HepG2 (cell line): ENCODE data around the gene LDAH. TPM values are rescaled to one million over a fixed set of nuclear protein-coding genes. Genes with fewer than 3 reads are reported as not detected.
A peak's percentile ranks its signal among the peaks of the same experiment; 100 is the strongest.

ENCODE experiments used
- AHR ChIP-seq: IDR thresholded peaks from 2 replicates; pipeline ENCODE4 v1.6.1; 2018; ENCODE audit warnings: missing genetic modification reagents, missing compliant biosample characterization
- CEBPG ChIP-seq: IDR thresholded peaks from 2 replicates; pipeline ENCODE4 v1.6.1; 2016
- CHD4 ChIP-seq: fragments of 200-600 bp; sonication (generic); IDR thresholded peaks from 2 replicates; pipeline ENCODE4 v1.7.0; 2017; ENCODE audit warnings: mild to moderate bottlenecking, low read length, borderline replicate concordance
- CTCF ChIP-seq: sonication (generic); formaldehyde crosslinking; IDR thresholded peaks from 2 replicates; pipeline ENCODE4 v1.5.0; 2020; ENCODE audit warnings: mild to moderate bottlenecking, missing genetic modification reagents, moderate library complexity
- DPF2 ChIP-seq: sonication (generic); formaldehyde crosslinking; IDR thresholded peaks from 2 replicates; pipeline ENCODE4 v1.4.0; 2020; ENCODE audit warnings: mild to moderate bottlenecking, low read depth, missing genetic modification reagents, borderline replicate concordance
- GABPB1 ChIP-seq: IDR thresholded peaks from 2 replicates; pipeline ENCODE4 v1.6.1; 2016; ENCODE audit warnings: mild to moderate bottlenecking, missing genetic modification reagents, moderate library complexity, missing compliant biosample characterization
- KAT2B ChIP-seq: fragments of 150-350 bp; IDR thresholded peaks from 2 replicates; pipeline ENCODE4 v1.6.1; 2014; ENCODE audit warnings: low read depth, low read length, borderline replicate concordance
- KAT7 ChIP-seq: IDR thresholded peaks from 2 replicates; pipeline ENCODE4 v1.6.1; 2018; ENCODE audit warnings: borderline replicate concordance, missing compliant biosample characterization
- MTF2 ChIP-seq: sonication (generic); formaldehyde crosslinking; IDR thresholded peaks from 2 replicates; pipeline ENCODE4 v1.5.0; 2020; ENCODE audit warnings: missing genetic modification reagents, borderline replicate concordance
- REPIN1 ChIP-seq: sonication (generic); formaldehyde crosslinking; IDR thresholded peaks from 2 replicates; pipeline ENCODE4 v1.8.0; 2022; ENCODE audit warnings: missing genetic modification reagents, low read depth, mild to moderate bottlenecking, borderline replicate concordance
- SRSF1 ChIP-seq: fragments of 200-400 bp; formaldehyde crosslinking; optimal IDR thresholded peaks from 2 replicates; pipeline ENCODE3; 2017; ENCODE audit warnings: mild to moderate bottlenecking, low read depth, low read length, moderate library complexity
- TARDBP ChIP-seq: sonication (generic); formaldehyde crosslinking; IDR thresholded peaks from 2 replicates; pipeline ENCODE4 v1.8.0; 2022; ENCODE audit warnings: mild to moderate bottlenecking, missing genetic modification reagents
- TRIM24 ChIP-seq: sonication (generic); formaldehyde crosslinking; IDR thresholded peaks from 2 replicates; pipeline ENCODE4 v1.8.0; 2022; ENCODE audit warnings: mild to moderate bottlenecking, missing genetic modification reagents
- ZBTB7B ChIP-seq: sonication (generic); formaldehyde crosslinking; IDR thresholded peaks from 2 replicates; pipeline ENCODE4 v1.4.0; 2020; ENCODE audit warnings: missing genetic modification reagents
- ZNF20 ChIP-seq: sonication (generic); formaldehyde crosslinking; IDR thresholded peaks from 2 replicates; pipeline ENCODE4 v1.4.0; 2020; ENCODE audit warnings: mild to moderate bottlenecking, moderate library complexity, missing genetic modification reagents
- ZNF225 ChIP-seq: sonication (generic); formaldehyde crosslinking; IDR thresholded peaks from 2 replicates; pipeline ENCODE4 v1.4.0; 2020; ENCODE audit warnings: mild to moderate bottlenecking, missing genetic modification reagents
- ZNF383 ChIP-seq: sonication (generic); formaldehyde crosslinking; IDR thresholded peaks from 2 replicates; pipeline ENCODE4 v1.4.0; 2020; ENCODE audit warnings: missing genetic modification reagents, mild to moderate bottlenecking, borderline replicate concordance
- ZNF546 ChIP-seq: sonication (generic); formaldehyde crosslinking; conservative IDR thresholded peaks from 2 replicates; pipeline ENCODE4 v1.8.1; 2023; ENCODE audit warnings: mild to moderate bottlenecking, missing genetic modification reagents
- ZNF552 ChIP-seq: sonication (generic); formaldehyde crosslinking; IDR thresholded peaks from 2 replicates; pipeline ENCODE4 v1.9.0; 2022; ENCODE audit warnings: missing genetic modification reagents, mild to moderate bottlenecking, borderline replicate concordance
- ZNF570 ChIP-seq: sonication (generic); formaldehyde crosslinking; IDR thresholded peaks from 2 replicates; pipeline ENCODE4 v1.4.0; 2020; ENCODE audit warnings: mild to moderate bottlenecking, missing genetic modification reagents, borderline replicate concordance
- ZNF710 ChIP-seq: sonication (generic); formaldehyde crosslinking; IDR thresholded peaks from 2 replicates; pipeline ENCODE4 v1.5.0; 2020; ENCODE audit warnings: mild to moderate bottlenecking, missing genetic modification reagents, borderline replicate concordance
- ZNF724P ChIP-seq: sonication (generic); formaldehyde crosslinking; IDR thresholded peaks from 2 replicates; pipeline ENCODE4 v1.8.0; 2022; ENCODE audit warnings: missing genetic modification reagents, borderline replicate concordance
- ZNF737 ChIP-seq: sonication (generic); formaldehyde crosslinking; IDR thresholded peaks from 2 replicates; pipeline ENCODE4 v1.5.0; 2020; ENCODE audit warnings: missing genetic modification reagents, mild to moderate bottlenecking, borderline replicate concordance
- ZNF816 ChIP-seq: sonication (generic); formaldehyde crosslinking; IDR thresholded peaks from 2 replicates; pipeline ENCODE4 v1.8.0; 2022; ENCODE audit warnings: missing genetic modification reagents, mild to moderate bottlenecking, borderline replicate concordance
- polyA plus RNA-seq, 8 experiments: library from polyadenylated mRNA; depleted of rRNA in 3 of 8; stranded (reverse) in 7 of 8; unstranded in 1 of 8; fragments of >200 nt; fragmentation: Illumina TruSeq in 4 of 8; extraction: Trizol in 4 of 8; gene quantifications; 2 replicates each; pipeline versions ENCODE4 v1.2.1 to v1.2.3, GENCODE V29; 2011 to 2016; ENCODE audit warnings: low read depth in 4 of 8, missing spikeins in 1 of 8, mixed read lengths in 1 of 8; ENCODE audit not compliant: insufficient read depth in 1 of 8
- total RNA-seq, 5 experiments: library from RNA; depleted of rRNA; stranded (reverse); fragments of >200 nt; fragmentation: Illumina TruSeq; extraction: Trizol; gene quantifications; 2 replicates each; pipeline ENCODE4 v1.2.3, GENCODE V29; 2016; ENCODE audit warnings: low read depth in 1 of 5
- TF ChIP-seq, protein P1 (sequence below): sonication (generic); formaldehyde crosslinking; IDR thresholded peaks from 2 replicates; pipeline ENCODE4 v1.4.0; 2020; ENCODE audit warnings: missing genetic modification reagents

LDAH gene
- total and polyA plus RNA-seq, 2 of the 13 experiments (the other 11 are each of a cell fraction or from before 2014, with no cell fraction given), result 28.8 to 46.2 TPM

- TF ChIP-seq ZNF710 (CRISPR knock-in tag) (peak; percentile 93; the same call in 1 of the 2 replicates), ZNF816 (CRISPR knock-in tag) (no peak), ZNF20 (CRISPR knock-in tag) (no peak), AHR (CRISPR knock-in tag) (no peak), ZNF724P (CRISPR knock-in tag) (no peak), ZNF225 (CRISPR knock-in tag) (no peak), KAT2B (no peak), MTF2 (CRISPR knock-in tag) (no peak; the same call in 1 of the 2 replicates), DPF2 (CRISPR knock-in tag) (peak; percentile 86), TRIM24 (CRISPR knock-in tag) (no peak), ZNF383 (CRISPR knock-in tag) (peak; percentile 62; the same call in 1 of the 2 replicates), GABPB1 (CRISPR knock-in tag) (peak; percentile 44; the same call in 1 of the 2 replicates), CTCF (CRISPR knock-in tag) (0 out of 2 replicates have a peak, but pooled peaks have one; percentile 13), CHD4 (no peak), REPIN1 (CRISPR knock-in tag) (peak; percentile 75), CEBPG (CRISPR knock-in tag) (peak; percentile 88), ZNF737 (no peak), SRSF1 (no peak), KAT7 (CRISPR knock-in tag) (peak; percentile 48; the same call in 1 of the 2 replicates), ZNF570 (no peak), ZNF552 (CRISPR knock-in tag) (no peak), TARDBP (CRISPR knock-in tag) (peak; percentile 53; the same call in 1 of the 2 replicates), ZBTB7B (CRISPR knock-in tag) (peak; percentile 90), ZNF546 (CRISPR knock-in tag) (no peak)
- TF ChIP-seq, protein P1, sequence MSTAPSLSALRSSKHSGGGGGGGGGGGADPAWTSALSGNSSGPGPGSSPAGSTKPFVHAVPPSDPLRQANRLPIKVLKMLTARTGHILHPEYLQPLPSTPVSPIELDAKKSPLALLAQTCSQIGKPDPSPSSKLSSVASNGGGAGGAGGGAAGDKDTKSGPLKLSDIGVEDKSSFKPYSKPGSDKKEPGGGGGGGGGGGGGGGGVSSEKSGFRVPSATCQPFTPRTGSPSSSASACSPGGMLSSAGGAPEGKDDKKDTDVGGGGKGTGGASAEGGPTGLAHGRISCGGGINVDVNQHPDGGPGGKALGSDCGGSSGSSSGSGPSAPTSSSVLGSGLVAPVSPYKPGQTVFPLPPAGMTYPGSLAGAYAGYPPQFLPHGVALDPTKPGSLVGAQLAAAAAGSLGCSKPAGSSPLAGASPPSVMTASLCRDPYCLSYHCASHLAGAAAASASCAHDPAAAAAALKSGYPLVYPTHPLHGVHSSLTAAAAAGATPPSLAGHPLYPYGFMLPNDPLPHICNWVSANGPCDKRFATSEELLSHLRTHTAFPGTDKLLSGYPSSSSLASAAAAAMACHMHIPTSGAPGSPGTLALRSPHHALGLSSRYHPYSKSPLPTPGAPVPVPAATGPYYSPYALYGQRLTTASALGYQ (CRISPR knock-in tag), result 0 out of 2 replicates have a peak, but pooled peaks have one; percentile 77
Observed at GRCh38 chr2:20728114-20728758, 94.7 kb downstream of the LDAH start (continued).
